Body of pancreas (tissue), 4 donors: ENCODE results near the gene NDUFS1. TPM values are rescaled to one million over a fixed set of nuclear protein-coding genes. Genes with fewer than 3 reads are reported as not detected.
"Not testable (repeated sequence)": the region's sequence is repeated elsewhere in the genome, so short reads cannot be mapped to it uniquely, and the experiment has no call there.

Experiments
- ATAC-seq: fragments of 150-250 bp; one replicate; pipeline ENCODE4 v1.9.1; 2016
- DNase-seq, 4 donors: peaks; one replicate each; pipeline ENCODE4 v3.0.0-alpha.2; 2019
- H3K27ac ChIP-seq, 4 donors: fragments of 200-600 bp; sonication (generic); 1 replicate in 3 of 4; 2 replicates in 1 of 4; pipeline versions ENCODE4 v1.5.1 to v1.6.1; 2016 to 2019; ENCODE audit warnings: mild to moderate bottlenecking in 1 of 4, mixed read lengths in 1 of 4, moderate library complexity in 1 of 4
- H3K27me3 ChIP-seq, 2 donors: fragments of 200-600 bp; sonication (generic); one replicate each; pipeline ENCODE4 v1.6.0; 2016; ENCODE audit warnings: mild to moderate bottlenecking in 1 of 2
- H3K36me3 ChIP-seq, 2 donors: fragments of 200-600 bp; sonication (generic); replicated peaks in 1 of 2; 2 replicates each; pipeline ENCODE4 v1.5.1; 2016; ENCODE audit warnings: low read depth in 2 of 2; ENCODE audit not compliant: insufficient read depth in 1 of 2
- H3K4me1 ChIP-seq: fragments of 200-600 bp; sonication (generic); one replicate; pipeline ENCODE4 v1.6.0; 2016
- H3K4me3 ChIP-seq, 2 donors: fragments of 200-600 bp; sonication (generic); 1 replicate in 1 of 2; 2 replicates in 1 of 2; pipeline ENCODE4 v1.5.1; 2016 to 2019
- H3K9me3 ChIP-seq, 3 donors: fragments of 200-600 bp; sonication (generic); 1 replicate in 2 of 3; 2 replicates in 1 of 3; pipeline ENCODE4 v1.5.1; 2016
- CTCF ChIP-seq, 7 experiments: fragments of 450-650 bp in 4 of 7; fragments of 200-600 bp in 3 of 7; sonication (generic) in 3 of 7; IDR thresholded peaks; one replicate each; pipeline ENCODE4 v1.5.1; 2016 to 2019; ENCODE audit warnings: antibody characterized with exemption in 7 of 7
- POLR2A ChIP-seq, 3 donors: fragments of 450-650 bp; IDR thresholded peaks; one replicate each; pipeline ENCODE4 v1.6.1; 2016; ENCODE audit warnings: antibody characterized with exemption in 3 of 3, mild to moderate bottlenecking in 2 of 3
- WGBS, 2 donors: methylation state at CpG; one replicate each; pipeline ENCODE4 v1.1.5; 2017; 5-methylcytosine and 5-hydroxymethylcytosine counted together
- intact Hi-C: fragments of 100-400 bp; cut with DNase I; formaldehyde crosslinking; loops from one replicate; pipeline ENCODE4 v1.15.1; 2023
- total RNA-seq, 2 donors: library from RNA; depleted of rRNA; stranded (reverse); fragments of >200 nt; gene quantifications; one replicate each; pipeline ENCODE4 v1.1.0, GENCODE V29; 2016

Gene NDUFS1
- total RNA-seq, 2 donors from 2014 or later: 18.7 to 24.1 TPM

GRCh38 chr2:206112846-206113547 is 46.2 kb downstream of the NDUFS1 start:
- ATAC-seq: no peak
- TF ChIP-seq POLR2A (IDR thresholded peaks at IDR 0.05) (no peak), CTCF (IDR thresholded peaks at IDR 0.05) (no peak)
- DNase-seq: no peak
- Histone ChIP-seq H3K4me1 (no peaks in the 10 kb centered on the region), H3K9me3 (no peaks in the 10 kb centered on the region), H3K27me3 (no peaks in the 10 kb centered on the region), H3K27ac (no peak overlapping the region), H3K36me3 (no peaks in the 10 kb centered on the region), H3K4me3 (no peak overlapping the region)
- intact Hi-C loops: no loop called here
- WGBS, 2 donors: 90 to 93% methylated on average over 7 of the region's 7 CpGs

- H3K4me3 ChIP-seq: no peak overlapping the region
- no peaks in the 10 kb centered on the region for H3K36me3 ChIP-seq
- intact Hi-C loops: no loop called here
- no peak overlapping the region for H3K27ac ChIP-seq
- 91 to 94% methylated on average over 3 of the region's 3 CpGs for WGBS, 2 donors
- DNase-seq: no peak
- ATAC-seq: no peak
- H3K27me3 ChIP-seq: no peaks in the 10 kb centered on the region
- no peaks in the 10 kb centered on the region for H3K4me1 ChIP-seq
- TF ChIP-seq CTCF (IDR thresholded peaks at IDR 0.05) (no peak), POLR2A (IDR thresholded peaks at IDR 0.05) (no peak)
- no peaks in the 10 kb centered on the region for H3K9me3 ChIP-seq
These were observed 47.1 kb downstream of the NDUFS1 start for GRCh38 chr2:206112108-206112507.

- DNase-seq (no peak), ATAC-seq (no peak)
- Histone ChIP-seq H3K4me3 (no peak overlapping the region), H3K9me3 (no peaks in the 10 kb centered on the region), H3K27ac (no peak overlapping the region), H3K27me3 (no peaks in the 10 kb centered on the region), H3K4me1 (no peaks in the 10 kb centered on the region), H3K36me3 (no peaks in the 10 kb centered on the region)
- TF ChIP-seq CTCF (IDR thresholded peaks at IDR 0.05) (no peak), POLR2A (IDR thresholded peaks at IDR 0.05) (no peak)
- WGBS, 2 donors: 74 to 75% methylated on average over 7 of the region's 7 CpGs
- intact Hi-C loops: no loop called here
These were observed 50.5 kb downstream of the NDUFS1 start for GRCh38 chr2:206108713-206109112.

GRCh38 chr2:206105541-206105940 is 53.7 kb downstream of the NDUFS1 start:
- no peak overlapping the region for H3K4me3 ChIP-seq
- intact Hi-C loops: no loop called here
- TF ChIP-seq POLR2A (IDR thresholded peaks at IDR 0.05): no peak
- no peak for TF ChIP-seq CTCF (IDR thresholded peaks at IDR 0.05)
- WGBS, 2 donors: 87 to 90% methylated on average over 5 of the region's 5 CpGs
- H3K27ac ChIP-seq: no peak overlapping the region
- no peaks in the 10 kb centered on the region for H3K27me3 ChIP-seq
- DNase-seq: no peak
- no peaks in the 10 kb centered on the region for H3K4me1 ChIP-seq
- H3K9me3 ChIP-seq: no peaks in the 10 kb centered on the region
- ATAC-seq: no peak
- no peaks in the 10 kb centered on the region for H3K36me3 ChIP-seq

GRCh38 chr2:206105038-206105437 is 54.2 kb downstream of the NDUFS1 start:
- H3K36me3 ChIP-seq: no peaks in the 10 kb centered on the region
- no peak for ATAC-seq
- DNase-seq: no peak
- no peak overlapping the region for H3K27ac ChIP-seq
- no peaks in the 10 kb centered on the region for H3K4me1 ChIP-seq
- H3K9me3 ChIP-seq: no peaks in the 10 kb centered on the region
- 86 to 88% methylated on average over 4 of the region's 4 CpGs for WGBS, 2 donors
- intact Hi-C loops: no loop called here
- TF ChIP-seq POLR2A (IDR thresholded peaks at IDR 0.05) (no peak), CTCF (IDR thresholded peaks at IDR 0.05) (no peak)
- H3K4me3 ChIP-seq: no peak overlapping the region
- H3K27me3 ChIP-seq: no peaks in the 10 kb centered on the region

GRCh38 chr2:206098872-206099271 is 60.4 kb downstream of the NDUFS1 start:
- 80 to 99% methylated on average over 17 to 19 of the region's 19 CpGs for WGBS, 2 donors
- H3K4me3 ChIP-seq, H3K4me1 ChIP-seq, H3K27ac ChIP-seq, intact Hi-C loops, H3K36me3 ChIP-seq, ATAC-seq, H3K9me3 ChIP-seq, H3K27me3 ChIP-seq: not testable (repeated sequence)
- peak in 1 of 4 donors; percentile 32 for DNase-seq
